ENCODE results near the gene EHBP1. TPM values are rescaled to one million over a fixed set of nuclear protein-coding genes. Genes with fewer than 3 reads are reported as not detected.

Gene EHBP1
- total and polyA plus RNA-seq, 2 donors (not counting 3 experiments of a cell fraction or from before 2014, with no cell fraction given) = 8.4 to 34.8 TPM

DNA sequence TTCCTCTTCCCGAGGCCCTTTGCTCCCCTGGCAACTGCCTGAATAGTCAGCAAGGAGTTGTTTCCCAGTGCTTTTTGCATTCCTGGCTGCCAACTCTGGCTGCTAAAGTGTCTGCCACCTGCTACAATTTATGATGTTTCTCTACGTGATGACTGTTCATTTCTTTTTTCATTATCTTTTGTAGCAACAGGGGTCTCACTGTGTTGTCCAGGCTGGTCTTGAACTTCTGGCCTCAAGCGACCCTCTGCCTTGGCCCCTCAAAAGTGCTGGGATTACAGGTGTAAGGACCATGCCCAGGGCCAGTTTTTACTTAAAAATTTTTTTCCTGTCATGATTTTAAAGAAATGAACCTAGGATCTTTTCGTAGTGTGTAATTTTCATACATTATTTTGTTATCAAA, 11.3 kb downstream of the EHBP1 start:
- BruUV-seq (replicated peaks) = no TSS peak
- intact Hi-C loops (cut with micrococcal nuclease) (no loop called here), dilution Hi-C loops (cut with MboI; ENCODE audit: extremely low pct_ligation_motif_present, low sequenced_read_pairs) (no loop called here)
- no peak overlapping the region for H3K4me2 ChIP-seq (ENCODE audit: insufficient read depth, low read length)
- CTCF ChIA-PET = no interaction called here
- no peak overlapping the region for H3K4me3 ChIP-seq (replicated peaks in 1 of 3; ENCODE audit: insufficient read depth in 1 of 3, low read depth in 1 of 3, low read length in 3 of 3)
- H3K4me1 ChIP-seq (ENCODE audit: control insufficient read depth, extremely low read depth, insufficient read depth, low read length) = no peaks in the 10 kb centered on the region
- no peaks in the 10 kb centered on the region for H3K9me1 ChIP-seq (replicated peaks; ENCODE audit: control insufficient read depth, extremely low read depth, insufficient read depth, low read length)
- TF ChIP-seq MYC (IDR thresholded peaks at IDR 0.05; ENCODE audit: low read depth, low read length) = no peak
- no peak overlapping the region for H2AFZ ChIP-seq (ENCODE audit: low read depth, low read length)
- no peaks in the 10 kb centered on the region for H3K36me3 ChIP-seq (ENCODE audit: control insufficient read depth in 2 of 2, extremely low read depth in 1 of 2, insufficient read depth in 2 of 2, low read length in 2 of 2)
- POLR2A ChIA-PET = no interaction called here
- H3K9me3 ChIP-seq (replicated peaks; ENCODE audit: control insufficient read depth, insufficient read depth, low read length) = no peaks in the 10 kb centered on the region
- H3K79me2 ChIP-seq (ENCODE audit: control insufficient read depth, insufficient read depth, low read length) = peaks cover 26% of the 10 kb centered on the region
- FAIRE-seq (no peak), DNase-seq (ENCODE audit: low read depth, low spot score) (no peak)
- H3K27me3 ChIP-seq (ENCODE audit: control insufficient read depth in 2 of 2, insufficient read depth in 2 of 2, low read length in 2 of 2) = no peaks in the 10 kb centered on the region
- H3K9ac ChIP-seq (replicated peaks; ENCODE audit: extremely low read depth, insufficient read depth, low read length) = no peak overlapping the region
- peaks cover under 1% of the 10 kb centered on the region for H4K20me1 ChIP-seq (replicated peaks; ENCODE audit: control insufficient read depth, extremely low read depth, insufficient read depth, low read length)
- no peak overlapping the region for H3K27ac ChIP-seq (ENCODE audit: insufficient read depth, low read depth, low read length)

GRCh38 chr2:62717503-62718081, 12.1 kb downstream of the EHBP1 start:
- intact Hi-C loops (cut with micrococcal nuclease) = no loop called here
- no peak for TF ChIP-seq JUN (IDR thresholded peaks at IDR 0.05; ENCODE audit: borderline replicate concordance, insufficient read depth, insufficient read length, low read depth)
- TF ChIP-seq, protein P1, sequence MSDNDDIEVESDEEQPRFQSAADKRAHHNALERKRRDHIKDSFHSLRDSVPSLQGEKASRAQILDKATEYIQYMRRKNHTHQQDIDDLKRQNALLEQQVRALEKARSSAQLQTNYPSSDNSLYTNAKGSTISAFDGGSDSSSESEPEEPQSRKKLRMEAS (IDR thresholded peaks at IDR 0.05; ENCODE audit: insufficient read depth, insufficient read length) = no peak
- TF ChIP-seq POLR2AphosphoS5 (IDR thresholded peaks at IDR 0.05; ENCODE audit: insufficient read depth, low read depth, low read length) = no peak
- TF ChIP-seq POLR2A (IDR thresholded peaks at IDR 0.05; ENCODE audit: low read depth, low read length) = no peak
- no peak for TF ChIP-seq MYC (IDR thresholded peaks at IDR 0.05; ENCODE audit: low read depth, low read length)
- no peak for TF ChIP-seq CTCF (IDR thresholded peaks at IDR 0.05; ENCODE audit: extremely low read depth in 1 of 2, insufficient read depth in 1 of 2, low read depth in 1 of 2, low read length in 2 of 2)
- no peak for TF ChIP-seq FOS (IDR thresholded peaks at IDR 0.05; ENCODE audit: borderline replicate concordance, insufficient read depth, low read length)
- TF ChIP-seq EZH2 (IDR thresholded peaks at IDR 0.05; ENCODE audit: borderline replicate concordance, low read depth, low read length, severe bottlenecking) = no peak
- no peak for TF ChIP-seq GATA2 (IDR thresholded peaks at IDR 0.05; ENCODE audit: insufficient read depth, insufficient read length, low read depth, low read length)
- no peak overlapping the region for H3K4me2 ChIP-seq (ENCODE audit: insufficient read depth, low read length)
- no TSS peak for BruUV-seq (replicated peaks)
- no peaks in the 10 kb centered on the region for H4K20me1 ChIP-seq (replicated peaks; ENCODE audit: control insufficient read depth, extremely low read depth, insufficient read depth, low read length)
- H3K9ac ChIP-seq (replicated peaks; ENCODE audit: extremely low read depth, insufficient read depth, low read length) = no peak overlapping the region
- H3K9me3 ChIP-seq (replicated peaks; ENCODE audit: control insufficient read depth, insufficient read depth, low read length) = no peaks in the 10 kb centered on the region
- no peak overlapping the region for H3K27ac ChIP-seq (ENCODE audit: insufficient read depth, low read depth, low read length)
- no peaks in the 10 kb centered on the region for H3K27me3 ChIP-seq (ENCODE audit: control insufficient read depth in 2 of 2, insufficient read depth in 2 of 2, low read length in 2 of 2)
- no peaks in the 10 kb centered on the region for H3K4me1 ChIP-seq (ENCODE audit: control insufficient read depth, extremely low read depth, insufficient read depth, low read length)
- no peak overlapping the region for H3K4me3 ChIP-seq (replicated peaks in 1 of 3; ENCODE audit: insufficient read depth in 1 of 3, low read depth in 1 of 3, low read length in 3 of 3)
- H3K79me2 ChIP-seq (ENCODE audit: control insufficient read depth, insufficient read depth, low read length) = peaks cover 19% of the 10 kb centered on the region
- FAIRE-seq (no peak), DNase-seq (ENCODE audit: low read depth, low spot score) (no peak)
- H3K9me1 ChIP-seq (replicated peaks; ENCODE audit: control insufficient read depth, extremely low read depth, insufficient read depth, low read length) = no peaks in the 10 kb centered on the region
- H2AFZ ChIP-seq (ENCODE audit: low read depth, low read length) = no peak overlapping the region
- CTCF ChIA-PET = no interaction called here
- H3K36me3 ChIP-seq (ENCODE audit: control insufficient read depth in 2 of 2, extremely low read depth in 1 of 2, insufficient read depth in 2 of 2, low read length in 2 of 2) = no peaks in the 10 kb centered on the region
- POLR2A ChIA-PET = no interaction called here
- dilution Hi-C loops (cut with MboI; ENCODE audit: extremely low pct_ligation_motif_present, low sequenced_read_pairs) = no loop called here
